Smooth muscle cell (in vitro differentiated cells): Measurements from ENCODE around the gene MSTO1. TPM values are rescaled to one million over a fixed set of nuclear protein-coding genes. Genes with fewer than 3 reads are reported as not detected.
"Not testable (repeated sequence)": the region's sequence is repeated elsewhere in the genome, so short reads cannot be mapped to it uniquely, and the experiment has no call there.

Source experiments
- DNase-seq: peaks from one replicate; lab custom pipeline; 2025; ENCODE audit not compliant: unreplicated experiment; lab: John Stamatoyannopoulos, UW
- H2AFZ ChIP-seq: fragments of 200-600 bp; sonication (generic); 2 replicates; pipeline ENCODE4 v1.6.0; 2016; ENCODE audit warnings: antibody characterized with exemption, low read depth, mild to moderate bottlenecking
- H3F3A ChIP-seq: fragments of 200-600 bp; sonication (generic); 2 replicates; pipeline ENCODE4 v1.6.0; 2017; ENCODE audit warnings: antibody characterized with exemption, low read depth
- H3K27ac ChIP-seq: fragments of 200-600 bp; sonication (generic); 2 replicates; pipeline ENCODE4 v1.5.1; 2016; ENCODE audit warnings: low read depth, mild to moderate bottlenecking
- H3K27me3 ChIP-seq: fragments of 200-600 bp; sonication (generic); 2 replicates; pipeline ENCODE4 v1.6.1; 2016; ENCODE audit warnings: low read depth, mild to moderate bottlenecking
- H3K36me3 ChIP-seq: fragments of 200-600 bp; sonication (generic); 2 replicates; pipeline ENCODE4 v1.5.1; 2016; ENCODE audit warnings: low read depth
- H3K4me1 ChIP-seq: fragments of 200-600 bp; sonication (generic); 2 replicates; pipeline ENCODE4 v1.5.1; 2016; ENCODE audit warnings: low read depth
- H3K4me2 ChIP-seq: fragments of 200-600 bp; sonication (generic); 2 replicates; pipeline ENCODE4 v1.6.0; 2016; ENCODE audit warnings: mild to moderate bottlenecking
- H3K4me3 ChIP-seq: fragments of 200-600 bp; sonication (generic); 2 replicates; pipeline ENCODE4 v1.5.1; 2016; ENCODE audit warnings: mild to moderate bottlenecking
- H3K79me2 ChIP-seq: fragments of 200-600 bp; sonication (generic); 2 replicates; pipeline ENCODE4 v1.6.0; 2016; ENCODE audit warnings: low read depth, mild to moderate bottlenecking
- H3K9ac ChIP-seq: fragments of 200-600 bp; sonication (generic); 2 replicates; pipeline ENCODE4 v1.6.0; 2016; ENCODE audit warnings: low read depth
- H3K9me3 ChIP-seq: fragments of 200-600 bp; sonication (generic); replicated peaks from 2 replicates; pipeline ENCODE4 v1.5.1; 2016; ENCODE audit warnings: low read depth
- H4K20me1 ChIP-seq: fragments of 200-600 bp; sonication (generic); 2 replicates; pipeline ENCODE4 v1.6.0; 2016; ENCODE audit warnings: low read depth
- WGBS: methylation state at CpG from one replicate; pipeline ENCODE4 v1.1.7; 2016; ENCODE audit warnings: low lambda C conversion rate; 5-methylcytosine and 5-hydroxymethylcytosine counted together
- polyA plus RNA-seq: library from polyadenylated mRNA; unstranded; fragments of >200 nt; fragmentation: Nextera tagmentation; extraction: Ambion mirVana; gene quantifications from 2 replicates; pipeline ENCODE4 v1.2.1, GENCODE V29; 2016
- total RNA-seq: library from RNA; depleted of rRNA; stranded (reverse); fragments of >200 nt; gene quantifications from 2 replicates; pipeline ENCODE4 v1.2.3, GENCODE V29; 2014
- TF ChIP-seq, protein P1 (sequence below): fragments of 200-600 bp; sonication (generic); IDR thresholded peaks from 2 replicates; pipeline ENCODE4 v1.5.1; 2017; ENCODE audit warnings: borderline replicate concordance, mild to moderate bottlenecking, antibody characterized with exemption; ENCODE audit not compliant: insufficient read depth, poor library complexity, severe bottlenecking

The MSTO1 gene
- total RNA-seq (13.3 and 17.5 TPM in 2 replicates), polyA plus RNA-seq (36.5 and 41.2 TPM in 2 replicates)

DNA sequence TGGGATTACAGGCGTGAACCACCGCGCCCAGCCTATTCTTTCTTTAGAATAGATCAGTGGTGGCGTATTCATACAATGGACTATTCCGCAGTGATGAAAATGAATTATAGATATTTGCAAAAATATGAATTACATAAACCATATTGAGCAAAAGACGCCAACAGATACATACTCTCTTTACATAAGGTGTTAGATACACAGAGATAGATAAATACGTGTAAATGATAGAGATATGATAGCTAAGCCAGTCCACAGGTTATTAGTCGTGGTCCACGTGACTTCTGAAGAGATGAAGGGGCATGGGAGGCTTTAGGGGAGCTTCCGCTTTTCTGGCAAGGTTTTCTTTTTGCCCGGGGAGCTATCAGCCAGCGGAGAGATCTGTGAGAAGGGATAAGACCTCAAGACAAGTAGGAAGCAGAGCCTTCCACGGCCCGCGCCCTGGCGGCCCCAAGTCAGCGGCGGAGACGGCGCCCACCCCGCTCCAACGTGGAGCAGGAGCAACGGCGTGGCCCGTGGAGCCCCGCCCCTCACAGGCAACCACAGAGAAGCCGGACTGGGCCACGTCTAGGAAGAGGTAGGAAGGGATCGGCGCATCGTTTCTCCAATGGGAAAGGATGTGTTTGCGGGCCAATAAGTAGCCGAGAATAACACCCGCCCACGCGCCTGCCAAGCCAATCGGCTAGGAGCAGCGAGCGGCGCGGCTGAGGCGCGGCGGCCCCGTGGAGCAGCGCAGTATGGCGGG lies at the start of gene MSTO1:
Gene MSTO1 (plus strand): TSS at position 704 of the 742 bp plus-strand sequence. CDS start 31 bp downstream, at position 735.
- WGBS = 15% methylated on average over 38 of the region's 47 CpGs
- Histone ChIP-seq H3K9ac (peak within 1 kb of the TSS; percentile 32), H2AFZ (peak within 1 kb of the TSS; percentile 94), H3K27ac (peak within 1 kb of the TSS; percentile 70), H3K4me1 (no peaks in the 10 kb centered on the region), H4K20me1 (no peaks in the 10 kb centered on the region), H3K27me3 (no peaks in the 10 kb centered on the region), H3F3A (no peaks in the 10 kb centered on the region), H3K4me2 (peak within 1 kb of the TSS; percentile 96), H3K9me3 (no peaks in the 10 kb centered on the region), H3K4me3 (peak within 1 kb of the TSS; percentile 74), H3K79me2 (no peaks in the 10 kb centered on the region), H3K36me3 (no peaks in the 10 kb centered on the region)
- DNase-seq = peak; percentile 81
- TF ChIP-seq, protein P1, sequence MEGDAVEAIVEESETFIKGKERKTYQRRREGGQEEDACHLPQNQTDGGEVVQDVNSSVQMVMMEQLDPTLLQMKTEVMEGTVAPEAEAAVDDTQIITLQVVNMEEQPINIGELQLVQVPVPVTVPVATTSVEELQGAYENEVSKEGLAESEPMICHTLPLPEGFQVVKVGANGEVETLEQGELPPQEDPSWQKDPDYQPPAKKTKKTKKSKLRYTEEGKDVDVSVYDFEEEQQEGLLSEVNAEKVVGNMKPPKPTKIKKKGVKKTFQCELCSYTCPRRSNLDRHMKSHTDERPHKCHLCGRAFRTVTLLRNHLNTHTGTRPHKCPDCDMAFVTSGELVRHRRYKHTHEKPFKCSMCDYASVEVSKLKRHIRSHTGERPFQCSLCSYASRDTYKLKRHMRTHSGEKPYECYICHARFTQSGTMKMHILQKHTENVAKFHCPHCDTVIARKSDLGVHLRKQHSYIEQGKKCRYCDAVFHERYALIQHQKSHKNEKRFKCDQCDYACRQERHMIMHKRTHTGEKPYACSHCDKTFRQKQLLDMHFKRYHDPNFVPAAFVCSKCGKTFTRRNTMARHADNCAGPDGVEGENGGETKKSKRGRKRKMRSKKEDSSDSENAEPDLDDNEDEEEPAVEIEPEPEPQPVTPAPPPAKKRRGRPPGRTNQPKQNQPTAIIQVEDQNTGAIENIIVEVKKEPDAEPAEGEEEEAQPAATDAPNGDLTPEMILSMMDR = no peak

DNA sequence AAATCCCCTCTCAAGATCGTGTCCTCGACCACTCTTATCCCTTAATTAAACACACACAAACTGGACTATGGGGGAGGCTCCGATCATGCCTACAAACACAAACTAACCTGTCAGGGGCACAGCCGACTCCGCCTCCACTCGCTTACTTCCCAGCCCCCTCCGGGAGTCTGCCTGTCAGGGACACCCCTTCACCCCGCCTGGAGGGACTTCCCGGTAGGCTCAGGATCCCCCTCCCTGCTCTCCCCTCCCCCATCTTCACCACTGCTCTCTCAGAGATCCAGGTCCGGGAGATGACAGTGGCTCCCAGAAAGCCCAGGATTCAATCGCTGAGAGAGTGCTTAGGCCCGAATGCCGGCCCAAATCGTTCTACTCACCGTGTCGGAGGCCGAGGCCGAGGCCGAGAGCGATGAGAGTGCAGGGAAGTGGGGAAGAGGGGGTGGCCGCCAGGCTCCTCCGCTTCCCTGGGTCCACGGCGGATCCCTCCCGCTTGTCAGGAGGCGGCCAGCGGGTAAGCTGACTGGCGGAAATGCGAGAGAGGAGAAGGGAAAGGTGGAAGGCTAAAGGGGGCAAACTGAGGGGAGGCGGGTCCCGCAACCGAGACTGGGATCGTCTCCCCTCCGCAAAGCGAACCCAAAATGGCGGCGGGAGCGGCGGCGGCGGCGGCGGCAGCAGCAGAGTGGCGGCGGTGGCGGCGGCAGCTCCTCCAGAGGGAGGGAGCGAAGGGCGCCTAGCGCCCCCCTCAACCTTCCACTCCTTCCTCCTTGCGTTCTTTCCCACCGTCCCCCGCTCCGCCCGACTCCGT lies 48.0 kb upstream of the MSTO1 start:
- Histone ChIP-seq H4K20me1 (peaks cover 41% of the 10 kb centered on the region), H3K4me3 (peak overlapping the region; percentile 96), H3K4me2 (peak overlapping the region; percentile 88), H3K4me1 (peaks cover 15% of the 10 kb centered on the region), H3K9ac (peak overlapping the region; percentile 97), H3K79me2 (peaks cover 79% of the 10 kb centered on the region), H2AFZ (peak overlapping the region; percentile 95), H3K27ac (peak overlapping the region; percentile 98)
- under 1% methylated on average over 19 of the region's 56 CpGs for WGBS
- H3K36me3 ChIP-seq, H3F3A ChIP-seq, H3K27me3 ChIP-seq, H3K9me3 ChIP-seq: not testable (repeated sequence)
- DNase-seq = peak; percentile 71

DNA sequence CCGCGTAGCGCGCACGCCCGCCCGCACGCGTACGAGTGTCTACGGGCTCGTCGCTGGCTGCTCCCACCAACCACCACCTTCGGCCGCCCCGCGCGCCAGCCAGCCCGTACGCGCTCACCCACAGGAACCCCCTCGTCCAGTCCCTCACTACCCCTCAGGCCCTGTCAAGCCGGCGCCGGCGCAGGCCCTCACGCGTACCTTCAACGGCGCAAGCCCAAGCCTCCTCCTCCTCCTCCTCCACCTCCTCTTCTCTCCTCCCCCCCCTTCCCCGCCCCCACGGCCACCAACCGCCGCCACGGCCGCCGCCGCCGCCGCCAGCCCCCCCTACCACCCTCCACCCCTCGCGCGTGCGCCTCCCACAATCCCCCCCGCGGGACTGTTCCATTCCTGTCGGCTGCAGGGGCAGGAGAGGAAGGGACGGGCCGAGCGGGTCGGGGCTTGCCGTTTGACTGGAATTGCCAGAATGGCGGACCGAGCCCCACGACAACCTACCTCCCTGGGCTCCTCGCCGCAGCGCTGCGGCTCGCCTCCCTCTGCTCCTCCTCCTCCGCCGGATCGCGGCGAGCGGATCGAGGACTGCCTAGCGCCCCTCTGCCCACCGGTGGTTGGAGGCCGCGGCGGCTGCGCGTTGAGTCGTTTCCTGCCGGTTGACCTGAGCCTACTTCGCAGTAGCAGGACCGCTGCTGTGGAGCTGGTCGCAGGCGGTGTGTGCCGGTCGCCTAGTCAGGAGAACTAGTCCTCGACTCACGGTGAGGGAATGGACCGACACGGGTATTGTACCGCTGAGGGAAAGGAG lies 47.2 kb upstream of the MSTO1 start, which contains the start of gene ASH1L:
Gene ASH1L (minus strand): TSS at position 223 of the 796 bp plus-strand sequence. CDS start 41,284 bp downstream, outside the sequence.
- WGBS = 0% methylated on average over 55 of the region's 87 CpGs
- Histone ChIP-seq H3K4me2 (peak within 1 kb of the TSS; percentile 88), H3K79me2 (peaks cover 72% of the 10 kb centered on the region), H3K4me1 (peaks cover 15% of the 10 kb centered on the region), H3K27ac (peak within 1 kb of the TSS; percentile 98), H2AFZ (peak within 1 kb of the TSS; percentile 95), H3K9ac (peak within 1 kb of the TSS; percentile 97), H3K9me3 (no peaks in the 10 kb centered on the region), H3K4me3 (peak within 1 kb of the TSS; percentile 96), H3K36me3 (no peaks in the 10 kb centered on the region), H3F3A (peaks cover 5% of the 10 kb centered on the region), H3K27me3 (no peaks in the 10 kb centered on the region), H4K20me1 (peaks cover 33% of the 10 kb centered on the region)
- DNase-seq = peak; percentile 98
- TF ChIP-seq, protein P1 = no peak

DNA sequence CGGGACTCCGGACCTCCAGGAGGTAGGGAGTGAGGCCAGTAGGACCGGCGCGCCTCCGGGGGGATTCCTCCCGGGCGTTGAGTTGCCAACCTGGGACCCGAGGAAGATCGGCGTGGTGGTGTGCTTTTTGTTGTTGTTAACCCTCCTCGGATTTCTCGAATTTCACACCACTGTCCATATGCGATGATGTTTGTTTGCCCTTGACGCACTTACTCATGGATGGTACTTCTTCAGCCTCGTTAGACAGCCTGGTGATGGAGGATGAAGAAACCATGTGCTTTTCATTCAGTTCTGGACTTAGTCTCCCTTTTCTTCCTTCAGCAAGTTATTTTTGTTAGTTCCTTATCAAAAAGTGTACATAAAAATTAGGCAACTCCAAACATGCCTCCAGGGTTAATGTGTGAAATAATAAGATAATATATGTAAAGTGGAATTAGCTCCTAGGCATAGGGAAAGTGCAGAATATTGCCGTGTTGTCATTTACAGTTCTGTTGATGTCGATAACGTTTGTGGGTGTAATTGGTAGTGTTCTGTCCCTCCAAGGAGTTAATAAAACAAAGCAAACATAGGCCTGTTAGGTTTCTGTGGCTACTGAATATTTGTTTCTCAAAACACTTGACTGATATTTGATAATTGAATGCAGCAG lies 46.5 kb upstream of the MSTO1 start:
- Histone ChIP-seq H4K20me1 (peaks cover 29% of the 10 kb centered on the region), H3K9ac (peak overlapping the region; percentile 97), H3K79me2 (peaks cover 68% of the 10 kb centered on the region), H3K4me1 (peaks cover 15% of the 10 kb centered on the region), H2AFZ (peak overlapping the region; percentile 84), H3K27ac (peak overlapping the region; percentile 98), H3K4me2 (peak overlapping the region; percentile 88), H3K4me3 (peak overlapping the region; percentile 96)
- H3K36me3 ChIP-seq, DNase-seq, H3K27me3 ChIP-seq, H3F3A ChIP-seq, H3K9me3 ChIP-seq: not testable (repeated sequence)
- 2% methylated on average over 19 of the region's 19 CpGs for WGBS
